Panc1 (cell line): Measurements from ENCODE around the gene CD300E.

ENCODE experiments used
- POLR2AphosphoS5 ChIP-seq: IDR thresholded peaks from 2 replicates; pipeline ENCODE4 v1.6.1; 2012; ENCODE audit warnings: mild to moderate bottlenecking, low read depth, low read length, moderate library complexity
- SIN3A ChIP-seq: IDR thresholded peaks from 2 replicates; pipeline ENCODE4 v1.6.1; 2012; ENCODE audit warnings: low read depth, mild to moderate bottlenecking, low read length, moderate library complexity, borderline replicate concordance; ENCODE audit not compliant: insufficient read depth
- TF ChIP-seq, protein P1 (sequence below): fragments of 450-650 bp; IDR thresholded peaks from 2 replicates; pipeline ENCODE4 v1.5.1; 2017; ENCODE audit warnings: mild to moderate bottlenecking

GRCh38 chr17:74585711-74586110 lies 37.8 kb downstream of the CD300E start:
- TF ChIP-seq, protein P1, sequence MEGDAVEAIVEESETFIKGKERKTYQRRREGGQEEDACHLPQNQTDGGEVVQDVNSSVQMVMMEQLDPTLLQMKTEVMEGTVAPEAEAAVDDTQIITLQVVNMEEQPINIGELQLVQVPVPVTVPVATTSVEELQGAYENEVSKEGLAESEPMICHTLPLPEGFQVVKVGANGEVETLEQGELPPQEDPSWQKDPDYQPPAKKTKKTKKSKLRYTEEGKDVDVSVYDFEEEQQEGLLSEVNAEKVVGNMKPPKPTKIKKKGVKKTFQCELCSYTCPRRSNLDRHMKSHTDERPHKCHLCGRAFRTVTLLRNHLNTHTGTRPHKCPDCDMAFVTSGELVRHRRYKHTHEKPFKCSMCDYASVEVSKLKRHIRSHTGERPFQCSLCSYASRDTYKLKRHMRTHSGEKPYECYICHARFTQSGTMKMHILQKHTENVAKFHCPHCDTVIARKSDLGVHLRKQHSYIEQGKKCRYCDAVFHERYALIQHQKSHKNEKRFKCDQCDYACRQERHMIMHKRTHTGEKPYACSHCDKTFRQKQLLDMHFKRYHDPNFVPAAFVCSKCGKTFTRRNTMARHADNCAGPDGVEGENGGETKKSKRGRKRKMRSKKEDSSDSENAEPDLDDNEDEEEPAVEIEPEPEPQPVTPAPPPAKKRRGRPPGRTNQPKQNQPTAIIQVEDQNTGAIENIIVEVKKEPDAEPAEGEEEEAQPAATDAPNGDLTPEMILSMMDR = no peak
- TF ChIP-seq POLR2AphosphoS5 (no peak), SIN3A (no peak)
